Astrocyte of the spinal cord (primary cell): Measurements from ENCODE around the gene NACA.
A peak's percentile ranks its signal among the peaks of the same experiment; 100 is the strongest.
"Not testable (repeated sequence)": the region's sequence is repeated elsewhere in the genome, so short reads cannot be mapped to it uniquely, and the experiment has no call there.

Experiments
- DNase-seq: peaks from one replicate; pipeline ENCODE4 v3.0.0; 2011; ENCODE audit warnings: low read depth, low spot score
- H3K4me3 ChIP-seq: 2 replicates; pipeline ENCODE4 v1.5.1; 2011; ENCODE audit warnings: low read depth, mild to moderate bottlenecking, low read length, moderate library complexity
- in situ Hi-C: cut with HindIII; loops from 2 replicates; pipeline ENCODE4 v1.10.0; 2017; ENCODE audit warnings: low sequenced_read_pairs
- TF ChIP-seq, protein P1 (sequence below): IDR thresholded peaks from 2 replicates; pipeline ENCODE4 v1.5.1; 2012; ENCODE audit warnings: low read depth, mild to moderate bottlenecking, low read length, inconsistent platforms

The NACA gene

GRCh38 chr12:56751712-56752598, 26.9 kb upstream of the NACA start, which contains the start of gene PRIM1:
TSS of gene PRIM1 (minus strand) at chr12:56752323. CDS start at chr12:56752298, 25 bp downstream.
- peak within 1 kb of the TSS; percentile 92 for H3K4me3 ChIP-seq
- peak; percentile 77 for DNase-seq
- TF ChIP-seq, protein P1, sequence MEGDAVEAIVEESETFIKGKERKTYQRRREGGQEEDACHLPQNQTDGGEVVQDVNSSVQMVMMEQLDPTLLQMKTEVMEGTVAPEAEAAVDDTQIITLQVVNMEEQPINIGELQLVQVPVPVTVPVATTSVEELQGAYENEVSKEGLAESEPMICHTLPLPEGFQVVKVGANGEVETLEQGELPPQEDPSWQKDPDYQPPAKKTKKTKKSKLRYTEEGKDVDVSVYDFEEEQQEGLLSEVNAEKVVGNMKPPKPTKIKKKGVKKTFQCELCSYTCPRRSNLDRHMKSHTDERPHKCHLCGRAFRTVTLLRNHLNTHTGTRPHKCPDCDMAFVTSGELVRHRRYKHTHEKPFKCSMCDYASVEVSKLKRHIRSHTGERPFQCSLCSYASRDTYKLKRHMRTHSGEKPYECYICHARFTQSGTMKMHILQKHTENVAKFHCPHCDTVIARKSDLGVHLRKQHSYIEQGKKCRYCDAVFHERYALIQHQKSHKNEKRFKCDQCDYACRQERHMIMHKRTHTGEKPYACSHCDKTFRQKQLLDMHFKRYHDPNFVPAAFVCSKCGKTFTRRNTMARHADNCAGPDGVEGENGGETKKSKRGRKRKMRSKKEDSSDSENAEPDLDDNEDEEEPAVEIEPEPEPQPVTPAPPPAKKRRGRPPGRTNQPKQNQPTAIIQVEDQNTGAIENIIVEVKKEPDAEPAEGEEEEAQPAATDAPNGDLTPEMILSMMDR = no peak
- in situ Hi-C loops = no loop called here

DNA sequence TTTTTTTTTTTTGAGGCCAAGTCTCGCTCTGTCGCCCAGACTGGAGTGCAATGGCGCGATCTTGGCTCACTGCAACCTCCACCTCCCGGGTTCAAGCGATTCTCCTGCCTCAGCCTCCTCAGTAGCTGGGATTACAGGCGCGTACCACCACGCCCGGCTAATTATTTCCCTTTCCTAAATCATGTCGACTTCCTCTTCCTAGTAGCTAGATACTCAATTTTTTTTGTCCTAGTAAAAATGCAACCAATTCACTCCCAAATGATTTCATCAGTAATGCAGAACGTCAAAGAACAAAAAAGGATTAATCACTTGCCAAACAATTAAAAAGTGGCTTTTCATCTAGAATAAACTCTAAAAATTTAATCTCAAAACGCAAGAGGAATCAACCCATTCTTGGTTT, 25.5 kb upstream of the NACA start:
- in situ Hi-C loops, H3K4me3 ChIP-seq, DNase-seq: not testable (repeated sequence)

DNA sequence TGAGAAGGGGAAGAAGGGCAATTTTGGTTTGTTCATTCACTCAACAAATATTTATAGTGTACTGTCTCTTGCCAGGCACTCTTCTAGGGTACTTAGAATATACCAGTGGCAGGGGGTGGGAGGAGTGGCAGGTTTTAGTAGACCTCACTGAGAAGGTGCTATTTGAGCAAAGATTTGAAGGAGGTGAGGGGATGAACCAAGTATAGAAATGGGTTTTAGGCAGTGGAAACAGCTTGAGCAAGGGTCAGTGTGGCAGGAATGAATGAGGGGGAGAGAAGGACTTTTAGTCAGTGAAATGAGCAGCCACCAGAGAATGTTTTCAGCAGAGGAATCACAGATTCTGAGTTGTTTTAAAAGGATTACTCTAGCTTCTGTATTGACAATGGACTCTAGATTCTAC, 24.8 kb upstream of the NACA start:
- no peak overlapping the region for H3K4me3 ChIP-seq
- DNase-seq = no peak
- in situ Hi-C loops = no loop called here
- TF ChIP-seq, protein P1 = no peak

- TF ChIP-seq, protein P1 = no peak
- no peak overlapping the region for H3K4me3 ChIP-seq
- in situ Hi-C loops = no loop called here
- DNase-seq = no peak
Observed at GRCh38 chr12:56749359-56749758, 24.3 kb upstream of the NACA start.

GRCh38 chr12:56728139-56728861, 3.2 kb upstream of the NACA start:
- TF ChIP-seq, protein P1 = no peak
- H3K4me3 ChIP-seq = no peak overlapping the region
- in situ Hi-C loops = no loop called here
- DNase-seq = no peak

DNA sequence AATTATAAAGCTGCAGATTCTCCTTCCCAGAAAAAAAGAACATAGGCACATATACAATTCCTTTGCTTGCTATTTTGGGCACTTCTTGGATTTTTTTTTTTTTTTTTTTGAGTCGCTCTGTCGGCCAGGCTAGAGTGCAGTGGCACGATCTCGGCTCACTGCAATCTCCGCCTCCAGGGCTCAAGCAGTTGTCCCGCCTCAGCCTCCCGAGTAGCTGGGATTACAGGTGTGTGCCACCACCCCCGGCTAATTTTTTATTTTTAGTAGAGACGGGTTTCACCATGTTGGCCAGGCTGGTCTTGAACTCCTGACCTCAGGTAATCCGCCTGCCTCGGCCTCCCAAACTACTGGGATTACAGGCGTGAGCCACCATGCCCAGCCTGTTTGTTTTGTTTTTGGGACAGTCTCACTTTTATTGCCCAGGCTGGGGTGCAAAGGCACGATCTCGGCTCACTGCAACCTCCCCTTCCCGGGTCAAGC, 1.1 kb upstream of the NACA start:
- H3K4me3 ChIP-seq, DNase-seq, in situ Hi-C loops: not testable (repeated sequence)

DNA sequence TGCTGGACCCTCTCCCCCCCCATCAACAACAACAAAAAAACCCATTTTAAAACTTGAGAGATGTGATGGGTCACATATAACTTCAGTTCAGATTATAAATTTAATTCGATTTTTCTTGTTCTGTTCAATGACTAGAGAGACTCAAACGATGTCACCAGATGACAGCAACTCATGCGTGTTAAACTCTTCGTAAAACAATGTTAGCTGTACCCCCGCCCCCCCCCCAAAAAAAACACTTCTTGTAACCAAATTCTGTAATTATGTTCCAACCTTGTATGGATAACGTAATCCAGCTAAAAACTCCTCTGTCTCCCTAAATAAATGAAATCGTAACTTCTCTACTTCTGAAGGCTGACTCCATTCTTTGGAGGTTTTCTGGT, 614 bp upstream of the NACA start:
- in situ Hi-C loops = no loop called here
- H3K4me3 ChIP-seq = peak overlapping the region; percentile 97
- TF ChIP-seq, protein P1 = no peak
- DNase-seq = no peak
